CD4-positive, alpha-beta memory T cell (primary cell): ENCODE measurements around the gene ERBB3. TPM values are rescaled to one million over a fixed set of nuclear protein-coding genes. Genes with fewer than 3 reads are reported as not detected.
A peak's percentile ranks its signal among the peaks of the same experiment; 100 is the strongest.

Source experiments
- CTCF ChIA-PET: fragments of 350-600 bp; sonication (Branson Sonifier 250); formaldehyde crosslinking; loops from one replicate; lab custom pipeline; 2021; ENCODE audit warnings: inconsistent platforms; ENCODE audit not compliant: partially characterized antibody; lab: Charles Lee
- POLR2A ChIA-PET: fragments of 350-600 bp; sonication (Branson Sonifier 250); formaldehyde crosslinking; loops from one replicate; lab custom pipeline; 2021; ENCODE audit not compliant: partially characterized antibody; lab: Charles Lee
- DNase-seq, 5 donors: peaks; one replicate each; pipeline versions ENCODE4 v3.0.0 to v3.0.0-alpha.2; 2020 to 2022; ENCODE audit warnings: mixed read lengths in 1 of 5
- H3K27ac ChIP-seq: one replicate; pipeline ENCODE4 v1.7.0; 2013; ENCODE audit warnings: low read depth, low read length
- H3K27me3 ChIP-seq: 2 replicates; pipeline ENCODE4 v1.7.0; 2013; ENCODE audit warnings: mild to moderate bottlenecking, low read length, moderate library complexity; ENCODE audit not compliant: insufficient read depth
- H3K36me3 ChIP-seq: 2 replicates; pipeline ENCODE4 v1.7.0; 2013; ENCODE audit warnings: mild to moderate bottlenecking, low read length, moderate library complexity; ENCODE audit not compliant: insufficient read depth
- H3K4me1 ChIP-seq: 2 replicates; pipeline ENCODE4 v1.7.0; 2013; ENCODE audit warnings: mild to moderate bottlenecking, low read length, moderate library complexity; ENCODE audit not compliant: insufficient read depth
- H3K4me3 ChIP-seq, 2 donors: one replicate each; pipeline ENCODE4 v1.7.0; 2013; ENCODE audit warnings: low read length in 2 of 2, mild to moderate bottlenecking in 1 of 2
- H3K9me3 ChIP-seq, 2 donors: one replicate each; pipeline ENCODE4 v1.7.0; 2013; ENCODE audit warnings: low read length in 2 of 2, control low read depth in 1 of 2; ENCODE audit not compliant: control insufficient read depth in 1 of 2
- H3K27ac Mint-ChIP-seq, 7 donors: one replicate each; pipeline ENCODE4 v1.8.0; 2020 to 2021; ENCODE audit warnings: mixed read lengths in 7 of 7, mild to moderate bottlenecking in 6 of 7, inconsistent platforms in 3 of 7, moderate library complexity in 3 of 7
- H3K27me3 Mint-ChIP-seq, 2 donors: one replicate each; pipeline ENCODE4 v1.8.0; 2020 to 2021; ENCODE audit warnings: mixed read lengths in 2 of 2
- H3K36me3 Mint-ChIP-seq, 2 donors: one replicate each; pipeline ENCODE4 v1.8.0; 2020 to 2021; ENCODE audit warnings: mixed read lengths in 2 of 2, inconsistent platforms in 1 of 2, mild to moderate bottlenecking in 1 of 2
- H3K4me1 Mint-ChIP-seq, 4 donors: one replicate each; pipeline ENCODE4 v1.8.0; 2020 to 2021; ENCODE audit warnings: mixed read lengths in 4 of 4, mild to moderate bottlenecking in 1 of 4
- H3K4me3 Mint-ChIP-seq, 8 donors: one replicate each; pipeline ENCODE4 v1.8.0; 2020 to 2021; ENCODE audit warnings: mixed read lengths in 8 of 8, mild to moderate bottlenecking in 7 of 8, moderate library complexity in 6 of 8, inconsistent platforms in 3 of 8
- H3K9me3 Mint-ChIP-seq, 8 donors: one replicate each; pipeline ENCODE4 v1.8.0; 2020 to 2021; ENCODE audit warnings: mixed read lengths in 8 of 8, mild to moderate bottlenecking in 5 of 8, inconsistent platforms in 3 of 8, moderate library complexity in 1 of 8
- intact Hi-C: fragments of 100-400 bp; cut with micrococcal nuclease; formaldehyde crosslinking; loops from one replicate; pipeline ENCODE4 v1.15.1; 2023
- polyA plus RNA-seq, 2 donors: library from polyadenylated mRNA; unstranded; fragments of 300-500 nt; fragmentation: Illumina TruSeq; gene quantifications; one replicate each; pipeline ENCODE4 v1.2.3, GENCODE V29; 2021
- total RNA-seq, 2 experiments: library from RNA; stranded (reverse); gene quantifications; one replicate each; pipeline ENCODE4 v1.2.3, GENCODE V29; 2021

The ERBB3 gene
- total RNA-seq = 1 to 10 TPM; 5.9 to 6.9 TPM
- under 1 TPM; 0.61 to 0.70 TPM for polyA plus RNA-seq

DNA sequence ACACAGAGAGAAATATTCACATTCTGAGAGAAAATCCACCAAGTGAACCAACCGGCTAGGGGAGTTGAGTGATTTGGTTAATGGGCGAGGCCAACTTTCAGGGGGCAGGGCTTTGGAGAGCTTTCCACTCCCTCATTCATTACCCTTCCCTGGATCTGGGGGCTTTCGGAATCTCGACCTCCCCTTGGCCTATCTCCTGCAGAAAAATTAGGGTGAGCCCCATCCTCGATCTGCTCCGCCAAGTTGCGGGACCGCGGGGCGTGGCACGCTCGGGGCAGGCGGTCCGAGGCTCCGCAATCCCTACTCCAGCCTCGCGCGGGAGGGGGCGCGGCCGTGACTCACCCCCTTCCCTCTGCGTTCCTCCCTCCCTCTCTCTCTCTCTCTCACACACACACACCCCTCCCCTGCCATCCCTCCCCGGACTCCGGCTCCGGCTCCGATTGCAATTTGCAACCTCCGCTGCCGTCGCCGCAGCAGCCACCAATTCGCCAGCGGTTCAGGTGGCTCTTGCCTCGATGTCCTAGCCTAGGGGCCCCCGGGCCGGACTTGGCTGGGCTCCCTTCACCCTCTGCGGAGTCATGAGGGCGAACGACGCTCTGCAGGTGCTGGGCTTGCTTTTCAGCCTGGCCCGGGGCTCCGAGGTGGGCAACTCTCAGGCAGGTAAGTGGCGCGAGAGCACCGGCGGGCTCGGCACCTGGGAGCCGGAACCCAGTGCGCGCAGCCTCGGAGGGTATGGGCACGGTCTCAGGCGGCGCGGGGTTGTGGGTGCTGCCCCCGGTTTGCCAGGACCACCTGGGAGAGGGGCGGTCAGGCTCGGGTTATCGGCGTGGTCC lies at the start of gene ERBB3:
Gene ERBB3 (plus strand): TSS at position 443 of the 833 bp plus-strand sequence. CDS start 136 bp downstream, at position 579.
- Mint-ChIP-seq H3K4me3 (peak within 1 kb of the TSS; percentile 84 to 91 (median 88)), H3K4me1 (peaks cover 0 to 25% (median 5%) of the 10 kb centered on the region in 4 donors), H3K27me3 (peaks cover 0 to 3% of the 10 kb centered on the region in 2 donors), H3K9me3 (no peaks in the 10 kb centered on the region), H3K36me3 (no peaks in the 10 kb centered on the region), H3K27ac (peak within 1 kb of the TSS in 6 of 7 donors; percentile 37 to 91 (median 66))
- Histone ChIP-seq H3K36me3 (no peaks in the 10 kb centered on the region), H3K9me3 (no peaks in the 10 kb centered on the region), H3K4me1 (peaks cover 20% of the 10 kb centered on the region), H3K27me3 (peaks cover 6% of the 10 kb centered on the region), H3K4me3 (peak within 1 kb of the TSS; percentile 52 to 86), H3K27ac (peak within 1 kb of the TSS; percentile 2)
- POLR2A ChIA-PET = interaction anchor here (1.3 to 6.1 kb wide), 6 partner anchors 24 to 110 kb away, joined by 3 to 70 read pairs (median 6); partner anchors contain the start of genes PA2G4, RPL41, SMARCC2 and ZC3H10
- CTCF ChIA-PET = interaction anchor here (0.8 to 2.2 kb wide), 11 partner anchors 11 to 356 kb away, joined by 3 to 8 read pairs (median 4); partner anchors contain the start of genes PA2G4 and ZC3H10
- DNase-seq = peak; percentile 37 to 84 (median 45)
- intact Hi-C loops = loop anchor here (1.0 to 2.0 kb wide), 3 partner anchors 24 to 38 kb away; partner anchors contain the start of genes PA2G4 and ZC3H10

DNA sequence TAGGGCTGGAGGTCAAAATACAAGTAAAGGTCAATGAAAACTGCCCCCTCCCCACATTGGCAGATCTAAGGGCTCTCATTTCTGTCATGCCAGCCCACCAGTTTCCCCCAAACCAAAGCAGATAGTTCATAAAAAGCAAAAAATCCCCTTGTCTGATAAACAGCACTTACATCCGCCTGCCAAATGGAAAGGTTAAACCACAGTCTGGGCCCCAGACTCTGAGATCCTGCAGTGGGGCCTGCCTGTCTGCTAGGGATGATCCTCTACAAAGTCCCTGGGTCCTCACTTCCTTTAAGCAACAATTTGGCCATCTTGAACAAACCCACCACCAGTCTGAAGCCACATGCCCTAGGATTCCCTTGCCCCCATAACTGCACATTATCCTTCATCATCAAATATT lies 48.0 kb upstream of the ERBB3 start:
- CTCF ChIA-PET = interaction anchor here (1.0 kb wide), 1 partner anchor 36 kb away, joined by 3 read pairs; no protein-coding TSS in a partner anchor
- Histone ChIP-seq H3K4me1 (peaks cover 7% of the 10 kb centered on the region), H3K9me3 (no peaks in the 10 kb centered on the region), H3K27ac (peak overlapping the region; percentile 16), H3K36me3 (peaks cover 30% of the 10 kb centered on the region), H3K27me3 (no peaks in the 10 kb centered on the region), H3K4me3 (no peak overlapping the region)
- H3K4me3 Mint-ChIP-seq = peak overlapping the region in 1 of 8 donors; percentile 2
- H3K9me3 Mint-ChIP-seq = no peaks in the 10 kb centered on the region
- H3K27me3 Mint-ChIP-seq = no peaks in the 10 kb centered on the region
- intact Hi-C loops = no loop called here
- peaks cover 6 to 20% (median 7%) of the 10 kb centered on the region in 4 donors for H3K4me1 Mint-ChIP-seq
- H3K36me3 Mint-ChIP-seq = peaks cover 37 to 64% of the 10 kb centered on the region in 2 donors
- H3K27ac Mint-ChIP-seq = peak overlapping the region in 5 of 7 donors; percentile 18 to 81 (median 77)
- no peak for DNase-seq
- POLR2A ChIA-PET = no interaction called here

DNA sequence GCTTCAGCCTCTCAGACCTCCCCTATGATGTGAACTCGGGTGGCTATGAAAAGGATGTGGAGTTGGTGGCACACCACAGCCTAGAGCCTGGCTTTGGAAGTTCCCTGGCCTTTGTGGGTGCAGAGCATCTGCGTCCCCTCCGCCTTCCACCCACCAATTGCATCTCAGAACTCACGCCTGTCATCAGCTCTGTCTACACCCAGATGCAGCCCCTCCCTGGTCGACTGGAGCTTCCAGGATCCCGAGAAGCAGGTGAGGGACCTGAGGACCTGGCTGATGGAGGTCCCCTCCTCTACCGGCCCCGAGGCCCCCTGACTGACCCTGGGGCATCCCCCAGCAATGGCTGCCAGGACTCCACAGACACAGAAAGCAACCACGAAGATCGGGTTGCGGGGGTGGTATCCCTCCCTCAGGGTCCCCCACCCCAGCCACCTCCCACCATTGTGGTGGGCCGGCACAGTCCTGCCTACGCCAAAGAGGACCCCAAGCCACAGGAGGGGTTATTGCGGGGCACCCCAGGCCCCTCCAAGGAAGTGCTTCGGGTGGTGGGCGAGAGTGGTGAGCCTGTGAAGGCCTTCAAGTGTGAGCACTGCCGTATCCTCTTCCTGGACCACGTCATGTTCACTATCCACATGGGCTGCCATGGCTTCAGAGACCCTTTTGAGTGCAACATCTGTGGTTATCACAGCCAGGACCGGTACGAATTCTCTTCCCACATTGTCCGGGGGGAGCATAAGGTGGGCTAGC lies 45.2 kb upstream of the ERBB3 start:
- CTCF ChIA-PET = interaction anchor here (1.0 to 6.7 kb wide), 4 partner anchors 15 to 296 kb away, joined by 3 to 42 read pairs (median 5); partner anchors contain the start of gene SUOX
- Histone ChIP-seq H3K27me3 (no peaks in the 10 kb centered on the region), H3K27ac (no peak overlapping the region), H3K9me3 (no peaks in the 10 kb centered on the region), H3K36me3 (peaks cover 29% of the 10 kb centered on the region), H3K4me3 (no peak overlapping the region), H3K4me1 (peaks cover 7% of the 10 kb centered on the region)
- no peak for DNase-seq
- Mint-ChIP-seq H3K27ac (peak overlapping the region in 1 of 7 donors; percentile 43), H3K36me3 (peaks cover 33 to 48% of the 10 kb centered on the region in 2 donors), H3K4me3 (no peak overlapping the region), H3K4me1 (peaks cover 3 to 24% (median 5%) of the 10 kb centered on the region in 4 donors), H3K9me3 (no peaks in the 10 kb centered on the region), H3K27me3 (no peaks in the 10 kb centered on the region)
- POLR2A ChIA-PET = no interaction called here
- intact Hi-C loops = no loop called here

DNA sequence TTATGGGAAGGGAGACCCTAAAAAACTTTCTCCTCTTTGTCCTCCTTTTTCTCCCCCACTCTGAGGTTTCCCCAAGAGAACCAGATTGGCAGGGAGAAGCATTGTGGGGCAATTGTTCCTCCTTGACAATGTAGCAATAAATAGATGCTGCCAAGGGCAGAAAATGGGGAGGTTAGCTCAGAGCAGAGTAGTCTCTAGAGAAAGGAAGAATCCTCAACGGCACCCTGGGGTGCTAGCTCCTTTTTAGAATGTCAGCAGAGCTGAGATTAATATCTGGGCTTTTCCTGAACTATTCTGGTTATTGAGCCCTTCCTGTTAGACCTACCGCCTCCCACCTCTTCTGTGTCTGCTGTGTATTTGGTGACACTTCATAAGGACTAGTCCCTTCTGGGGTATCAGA lies 42.8 kb upstream of the ERBB3 start:
- ChIA-PET CTCF (interaction anchor here (1.0 to 6.7 kb wide), 2 partner anchors 40 to 82 kb away, joined by 3 to 42 read pairs; partner anchors contain the start of gene SUOX), POLR2A (no interaction called here)
- Histone ChIP-seq H3K27me3 (no peaks in the 10 kb centered on the region), H3K36me3 (peaks cover 27% of the 10 kb centered on the region), H3K9me3 (no peaks in the 10 kb centered on the region), H3K27ac (no peak overlapping the region), H3K4me1 (peaks cover 14% of the 10 kb centered on the region), H3K4me3 (no peak overlapping the region)
- peaks cover 34 to 44% of the 10 kb centered on the region in 2 donors for H3K36me3 Mint-ChIP-seq
- H3K27me3 Mint-ChIP-seq = no peaks in the 10 kb centered on the region
- peaks cover 0 to 3% (median 0%) of the 10 kb centered on the region in 8 donors for H3K9me3 Mint-ChIP-seq
- no peak for DNase-seq
- H3K27ac Mint-ChIP-seq = peak overlapping the region in 5 of 7 donors; percentile 48 to 76 (median 65)
- peaks cover 5 to 30% (median 8%) of the 10 kb centered on the region in 4 donors for H3K4me1 Mint-ChIP-seq
- H3K4me3 Mint-ChIP-seq = no peak overlapping the region
- intact Hi-C loops = no loop called here

DNA sequence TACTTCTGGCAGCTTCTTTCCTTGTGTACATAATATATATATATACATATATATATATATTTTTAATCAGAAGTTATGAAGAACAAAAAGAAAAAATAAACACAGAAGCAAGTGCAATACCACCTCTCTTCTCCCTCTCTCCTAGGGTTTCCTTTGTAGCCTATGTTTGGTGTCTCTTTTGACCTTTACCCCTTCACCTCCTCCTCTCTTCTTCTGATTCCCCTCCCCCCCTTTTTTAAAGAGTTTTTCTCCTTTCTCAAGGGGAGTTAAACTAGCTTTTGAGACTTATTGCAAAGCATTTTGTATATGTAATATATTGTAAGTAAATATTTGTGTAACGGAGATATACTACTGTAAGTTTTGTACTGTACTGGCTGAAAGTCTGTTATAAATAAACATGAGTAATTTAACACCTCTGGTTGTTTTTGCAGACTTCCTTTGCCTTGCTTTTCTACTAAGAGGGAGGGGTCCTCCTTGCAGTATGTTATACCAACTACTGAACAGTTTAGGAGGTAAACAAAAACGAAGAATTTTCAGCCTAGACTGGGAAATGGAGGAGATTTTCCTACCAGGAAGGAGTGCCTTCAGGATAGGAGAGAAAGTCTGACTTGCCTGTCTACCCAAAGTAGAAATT lies 41.8 kb upstream of the ERBB3 start:
- Mint-ChIP-seq H3K4me1 (peaks cover 12 to 34% (median 14%) of the 10 kb centered on the region in 4 donors), H3K27ac (peak overlapping the region in 3 of 7 donors; percentile 43 to 70 (median 52)), H3K9me3 (peaks cover 0 to 3% (median 0%) of the 10 kb centered on the region in 8 donors), H3K36me3 (peaks cover 33 to 43% of the 10 kb centered on the region in 2 donors), H3K4me3 (no peak overlapping the region), H3K27me3 (no peaks in the 10 kb centered on the region)
- intact Hi-C loops = no loop called here
- POLR2A ChIA-PET = no interaction called here
- DNase-seq = no peak
- CTCF ChIA-PET = interaction anchor here (1.0 to 6.7 kb wide), 5 partner anchors 41 to 299 kb away, joined by 3 to 42 read pairs (median 3); partner anchors contain the start of gene SUOX
- Histone ChIP-seq H3K4me3 (no peak overlapping the region), H3K4me1 (peaks cover 14% of the 10 kb centered on the region), H3K27ac (no peak overlapping the region), H3K27me3 (no peaks in the 10 kb centered on the region), H3K9me3 (no peaks in the 10 kb centered on the region), H3K36me3 (peaks cover 19% of the 10 kb centered on the region)

DNA sequence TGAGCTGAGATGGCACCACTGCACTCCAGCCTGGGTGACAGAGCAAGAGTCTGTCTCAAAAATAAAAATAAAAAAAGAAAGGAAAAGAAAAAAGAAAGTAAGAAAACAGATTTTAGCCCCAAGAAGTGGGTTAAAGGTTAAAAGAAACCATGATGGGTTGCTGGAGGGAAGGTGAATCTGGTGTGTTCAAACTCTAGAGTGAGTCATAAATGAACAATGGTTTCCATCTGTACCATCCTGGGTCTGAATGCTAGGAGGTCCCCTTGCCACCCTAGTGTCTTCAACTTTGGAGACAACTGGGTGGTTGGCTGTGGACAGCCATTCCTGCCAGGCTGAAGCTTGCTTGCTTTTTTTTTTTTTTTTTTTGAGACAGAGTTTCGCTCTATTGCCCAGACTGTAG lies 39.8 kb upstream of the ERBB3 start:
- DNase-seq = no peak
- Histone ChIP-seq H3K9me3 (no peaks in the 10 kb centered on the region), H3K27me3 (no peaks in the 10 kb centered on the region), H3K4me1 (peaks cover 23% of the 10 kb centered on the region), H3K27ac (no peak overlapping the region), H3K4me3 (no peak overlapping the region), H3K36me3 (peaks cover 30% of the 10 kb centered on the region)
- Mint-ChIP-seq H3K27me3 (no peaks in the 10 kb centered on the region), H3K9me3 (peaks cover 0 to 3% (median 0%) of the 10 kb centered on the region in 8 donors), H3K4me3 (no peak overlapping the region), H3K4me1 (peaks cover 15 to 45% (median 21%) of the 10 kb centered on the region in 4 donors), H3K36me3 (peaks cover 37 to 46% of the 10 kb centered on the region in 2 donors), H3K27ac (peak overlapping the region in 2 of 7 donors; percentile 48 to 96)
- ChIA-PET CTCF (interaction anchor here (1.0 to 6.7 kb wide), 15 partner anchors 11 to 316 kb away, joined by 3 to 42 read pairs (median 4); partner anchors contain the start of genes SUOX and ZC3H10), POLR2A (interaction anchor here (0.6 to 2.2 kb wide), 16 partner anchors 27 to 302 kb away, joined by 3 to 16 read pairs (median 4); partner anchors contain the start of genes ESYT1, ORMDL2, PA2G4 and PYM1)
- intact Hi-C loops = loop anchor here (2.0 kb wide), 2 partner anchors 111 to 301 kb away; no protein-coding TSS in a partner anchor
